ENCODE measurements around the gene RPAP2.
"Not testable (repeated sequence)": the region's sequence is repeated elsewhere in the genome, so short reads cannot be mapped to it uniquely, and the experiment has no call there.

Gene RPAP2

DNA sequence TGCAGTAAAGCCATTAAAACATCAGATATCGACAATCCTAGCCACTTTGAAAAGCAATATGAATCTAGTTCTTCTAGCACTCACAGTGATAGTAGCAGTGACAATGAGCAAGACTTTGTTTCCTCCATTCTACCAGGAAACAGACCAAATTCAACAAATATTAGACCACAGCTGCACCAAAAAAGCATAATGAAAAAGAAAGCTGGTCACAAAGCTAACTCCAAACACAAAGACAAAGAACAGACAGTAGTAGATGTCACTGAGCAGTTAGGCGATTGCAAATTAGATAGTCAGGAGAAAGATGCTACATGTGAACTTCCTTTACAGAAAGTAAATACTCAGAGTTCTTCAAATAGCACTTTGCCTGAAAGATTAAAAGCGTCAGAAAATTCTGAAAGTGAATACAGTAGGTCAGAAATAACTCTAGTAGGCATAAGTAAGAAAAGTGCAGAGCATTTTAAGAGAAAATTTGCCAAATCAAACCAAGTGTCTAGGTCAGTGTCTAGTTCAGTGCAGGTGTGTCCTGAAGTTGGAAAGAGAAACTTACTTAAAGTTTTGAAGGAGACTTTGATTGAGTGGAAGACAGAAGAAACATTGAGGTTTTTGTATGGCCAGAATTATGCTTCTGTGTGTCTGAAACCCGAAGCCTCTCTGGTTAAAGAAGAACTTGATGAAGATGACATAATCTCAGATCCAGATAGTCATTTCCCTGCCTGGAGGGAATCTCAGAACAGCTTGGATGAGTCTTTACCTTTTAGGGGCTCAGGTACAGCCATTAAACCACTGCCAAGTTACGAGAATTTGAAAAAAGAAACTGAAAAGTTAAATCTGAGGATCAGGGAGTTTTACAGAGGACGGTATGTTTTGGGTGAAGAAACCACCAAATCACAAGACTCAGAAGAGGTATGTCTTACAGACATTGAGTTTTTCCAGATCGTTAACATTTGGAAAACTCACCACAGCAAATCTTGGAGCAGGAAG, 24.9 kb downstream of the RPAP2 start:
- no peak for DNase-seq (ENCODE audit: low read depth, low spot score)

DNA sequence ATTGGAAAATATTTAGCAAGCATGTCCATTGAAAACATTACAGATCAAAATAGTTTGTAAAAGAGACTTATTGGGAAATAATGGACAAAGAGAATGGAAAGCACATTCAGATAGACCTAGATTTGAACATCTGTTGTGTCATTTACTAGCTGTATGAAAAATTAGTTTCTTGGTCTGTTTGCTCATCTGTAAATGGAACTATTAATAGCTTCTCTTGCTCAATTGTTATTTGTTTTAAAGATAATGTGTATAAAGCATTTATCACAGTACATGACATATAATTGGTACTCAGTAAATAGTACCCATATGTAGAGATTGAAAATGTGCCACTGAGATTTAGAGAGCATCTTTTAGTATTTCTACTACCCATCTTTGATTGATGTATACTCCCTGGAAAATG, 25.9 kb downstream of the RPAP2 start:
- DNase-seq (ENCODE audit: low read depth, low spot score) = no peak

DNA sequence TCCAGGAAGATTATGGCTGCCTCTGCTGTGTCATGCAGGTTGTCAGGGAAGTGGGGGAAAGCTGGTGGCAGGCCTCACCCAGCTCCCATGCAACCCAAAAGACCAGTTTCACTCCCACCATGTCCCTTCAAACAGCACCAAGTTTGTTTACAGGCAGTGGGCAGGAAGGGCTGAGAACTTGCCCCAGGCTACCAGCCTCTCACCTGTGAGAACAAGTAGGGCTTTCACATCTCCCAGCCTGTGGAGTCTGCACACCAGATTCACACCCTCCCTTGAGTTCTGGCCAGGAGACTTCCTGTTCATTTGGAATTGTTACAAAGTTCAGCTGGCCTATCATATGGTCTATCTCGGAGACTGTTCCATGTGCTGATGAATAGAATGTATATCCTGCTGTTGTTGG, 27.8 kb downstream of the RPAP2 start:
- DNase-seq (ENCODE audit: low read depth, low spot score) = no peak

DNA sequence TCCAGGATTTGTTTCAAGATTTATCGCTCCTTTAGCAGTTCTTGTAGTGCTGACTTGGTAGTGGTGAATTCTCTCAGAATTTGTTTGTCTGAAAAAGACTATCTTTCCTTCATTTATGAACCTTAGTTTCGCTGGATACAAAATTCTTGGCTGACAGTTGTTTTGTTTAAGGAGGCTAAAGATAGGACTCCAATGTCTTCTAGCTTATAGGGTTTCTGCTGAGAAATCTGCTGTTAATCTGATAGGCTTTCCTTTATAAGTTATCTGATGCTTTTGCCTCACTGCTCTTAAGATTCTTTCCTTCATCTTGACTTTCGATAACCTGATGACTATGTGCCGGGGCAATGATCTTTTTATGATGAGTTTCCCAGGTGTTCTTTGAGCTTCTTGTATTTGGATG, 28.9 kb downstream of the RPAP2 start:
- DNase-seq (ENCODE audit: low read depth, low spot score) = no peak

DNA sequence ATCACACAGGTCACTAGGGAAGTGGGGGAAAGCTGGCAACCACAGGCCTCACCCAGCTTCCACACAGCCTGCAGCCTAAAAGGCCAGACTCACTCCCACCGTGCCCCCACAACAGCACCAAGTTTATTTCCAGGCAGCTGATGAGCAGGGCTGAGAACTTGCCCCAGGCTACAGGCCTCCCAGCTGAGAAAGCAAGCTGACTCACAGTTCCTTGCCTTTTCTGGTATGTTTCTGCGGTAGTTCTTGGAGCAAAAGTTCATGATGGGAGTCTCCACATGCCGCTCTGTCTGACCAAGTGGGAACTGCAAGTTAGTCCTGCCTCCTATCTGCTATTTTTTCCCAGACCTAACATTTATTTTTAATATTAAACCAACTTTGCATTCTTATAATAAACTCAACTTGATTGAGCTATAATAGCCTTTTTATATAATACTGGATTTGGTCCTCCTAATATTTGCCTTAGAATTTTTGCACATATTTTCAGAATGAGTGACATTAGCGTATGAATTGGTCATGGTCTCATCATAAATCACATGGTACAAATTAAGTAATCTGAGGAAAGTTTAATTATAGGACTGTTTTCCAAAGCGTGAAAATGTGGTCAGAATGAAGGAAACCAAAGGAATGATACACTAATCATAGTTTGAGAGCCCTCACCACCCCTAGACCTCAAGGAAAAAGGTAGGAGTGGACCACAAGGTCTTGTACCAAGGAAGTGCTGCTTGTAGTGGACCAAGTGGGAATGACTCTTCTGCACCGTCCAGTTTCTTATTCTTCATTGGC, 30.7 kb downstream of the RPAP2 start:
- no peak for DNase-seq (ENCODE audit: low read depth, low spot score)

DNA sequence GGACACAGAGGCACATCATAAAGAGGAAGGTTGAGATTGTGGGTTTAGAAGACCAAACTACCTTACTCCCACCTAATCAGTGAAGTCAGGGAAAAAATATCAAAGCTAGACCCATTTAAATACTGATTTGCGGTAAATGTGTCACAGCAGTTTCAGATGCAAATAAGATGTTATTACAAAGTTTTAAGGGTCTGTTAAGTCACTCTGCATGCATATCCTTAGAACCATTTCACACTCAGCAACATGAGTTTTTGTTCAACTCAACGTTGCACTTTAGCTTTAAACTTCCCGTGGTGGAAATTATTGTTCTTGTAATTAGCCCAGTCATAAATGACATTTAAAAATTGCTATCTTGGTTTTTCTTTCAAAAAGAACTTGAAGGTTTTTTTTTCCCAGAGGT, 34.8 kb downstream of the RPAP2 start:
- DNase-seq (ENCODE audit: low read depth, low spot score) = no peak

DNA sequence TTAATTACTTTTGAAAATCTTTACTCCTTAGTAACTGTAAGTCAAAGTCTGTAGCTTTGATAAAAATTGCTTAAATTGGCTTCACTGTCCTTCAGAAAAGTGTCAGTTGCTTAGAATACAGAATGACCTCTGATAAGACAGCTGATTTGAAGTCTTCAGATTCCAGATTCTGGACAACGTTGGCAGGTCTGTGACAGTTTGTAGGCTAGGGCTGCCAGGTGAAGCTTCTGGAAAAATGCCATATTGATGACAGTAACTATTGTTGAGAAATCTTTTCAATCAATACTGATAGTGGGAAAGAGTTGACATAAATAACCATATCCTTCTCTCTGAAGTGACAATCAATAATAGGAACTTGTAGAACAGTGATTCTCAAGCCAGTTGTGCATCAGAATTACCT, 41.3 kb downstream of the RPAP2 start:
- no peak for DNase-seq (ENCODE audit: low read depth, low spot score)

DNA sequence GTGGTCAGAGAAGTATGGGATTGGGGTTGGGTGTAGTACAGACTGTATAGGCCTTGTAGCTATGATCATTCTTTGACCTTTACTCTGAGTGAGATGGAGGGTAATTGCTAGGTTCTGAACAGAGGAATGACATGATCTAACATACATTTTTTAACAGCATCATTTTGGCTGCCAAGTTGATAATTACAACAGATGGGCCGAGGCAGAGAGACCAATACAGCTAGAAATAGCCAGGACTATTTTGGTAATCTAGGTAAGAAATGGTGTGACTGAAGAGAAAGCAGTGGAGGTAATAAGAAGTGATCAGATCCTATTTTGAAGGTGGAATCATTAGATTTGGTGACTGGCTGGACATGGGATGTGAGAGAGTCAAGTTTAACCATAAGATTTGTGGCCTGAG, 43.5 kb downstream of the RPAP2 start:
- no peak for DNase-seq (ENCODE audit: low read depth, low spot score)

DNA sequence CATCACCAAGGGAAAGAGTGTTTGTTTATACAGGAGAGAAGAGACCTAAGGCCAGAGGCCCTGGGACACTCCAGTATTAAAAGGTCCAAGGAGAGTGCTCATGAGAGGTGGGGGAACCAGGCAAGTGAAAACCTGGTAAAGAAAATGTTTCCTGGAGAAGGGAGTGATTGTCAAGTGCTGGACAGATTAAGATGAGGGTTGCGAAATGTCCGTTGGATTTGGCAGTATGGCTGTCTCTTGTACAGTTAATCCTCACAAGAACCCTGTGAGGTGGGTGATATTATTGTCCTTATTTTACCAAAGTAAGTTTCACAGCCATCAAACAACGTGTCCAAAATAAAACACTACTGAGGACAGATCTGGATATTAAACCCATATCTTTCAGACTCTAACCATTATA, 44.2 kb downstream of the RPAP2 start:
- no peak for DNase-seq (ENCODE audit: low read depth, low spot score)

DNA sequence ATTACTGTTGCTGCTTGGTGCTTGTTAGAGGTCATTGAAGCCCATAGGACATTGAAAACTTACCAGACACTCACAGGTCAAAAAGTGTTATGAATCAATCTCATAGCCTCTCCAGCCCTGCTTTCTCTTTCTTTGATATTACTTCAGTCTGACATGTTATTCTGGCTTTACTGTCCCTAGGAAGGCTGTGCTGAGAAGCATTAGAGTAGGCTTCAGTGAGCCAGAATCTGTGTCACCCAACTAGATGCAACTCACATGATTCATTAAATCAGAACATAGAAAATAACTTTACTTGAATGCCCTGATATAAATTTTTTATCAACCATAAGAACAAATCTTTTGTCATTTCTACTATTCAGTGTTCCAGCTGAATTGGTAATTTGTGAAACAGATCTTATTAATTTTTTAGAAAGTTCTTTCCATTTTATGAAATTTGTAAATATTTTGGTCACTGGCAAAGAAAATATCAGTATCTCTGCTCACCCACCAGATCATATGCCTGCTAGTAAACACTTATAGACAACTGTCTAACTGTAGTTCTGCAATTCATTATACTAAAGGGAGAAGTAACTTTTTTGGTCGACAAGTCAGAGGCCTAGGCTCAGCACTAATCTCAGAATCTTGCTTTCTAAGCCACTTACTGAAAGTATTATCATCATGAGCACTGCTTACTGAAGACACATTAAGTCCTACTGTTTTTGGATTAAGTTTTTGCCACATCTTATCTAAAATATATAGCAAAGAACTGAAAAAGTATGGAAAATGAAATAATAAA, 48.2 kb downstream of the RPAP2 start:
- no peak for DNase-seq (ENCODE audit: low read depth, low spot score)

DNA sequence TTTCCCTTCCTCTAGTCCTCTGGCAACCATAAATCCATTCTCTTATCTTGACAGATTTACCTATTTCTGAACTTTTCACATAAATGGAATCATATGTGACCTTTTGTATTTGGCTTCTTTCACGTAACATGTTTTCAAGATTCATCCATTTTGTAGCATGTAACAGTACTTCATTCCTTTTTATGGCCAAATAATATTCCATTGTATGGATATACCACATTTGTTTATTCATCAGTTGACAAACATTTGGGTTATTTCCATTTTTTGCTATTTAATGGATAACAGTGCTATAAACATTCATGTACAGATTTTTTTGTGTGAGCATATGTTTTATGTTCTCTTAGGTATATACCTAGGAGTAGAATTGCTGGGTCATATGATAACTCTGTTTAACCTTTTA, 54.0 kb downstream of the RPAP2 start:
- no peak for DNase-seq (ENCODE audit: low read depth, low spot score)

DNA sequence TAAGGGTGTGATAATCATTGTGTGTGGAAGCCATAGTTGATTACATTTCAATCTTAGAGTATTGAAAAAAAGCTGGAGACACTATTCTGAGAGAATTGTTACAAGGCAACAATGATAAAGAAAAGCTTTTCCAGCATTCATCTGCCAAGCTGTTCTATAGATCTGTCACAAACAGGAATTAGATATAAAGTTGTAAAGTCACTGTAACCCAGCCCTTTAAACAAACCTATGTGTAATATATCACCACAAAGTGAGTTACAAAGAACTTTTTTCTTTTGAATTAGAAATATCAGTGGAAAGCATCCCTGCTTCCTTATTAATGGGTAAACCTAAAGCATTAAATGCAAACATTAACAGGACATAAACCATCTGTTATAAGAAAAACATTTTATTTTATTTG, 55.4 kb downstream of the RPAP2 start:
- DNase-seq (ENCODE audit: low read depth, low spot score) = no peak

DNA sequence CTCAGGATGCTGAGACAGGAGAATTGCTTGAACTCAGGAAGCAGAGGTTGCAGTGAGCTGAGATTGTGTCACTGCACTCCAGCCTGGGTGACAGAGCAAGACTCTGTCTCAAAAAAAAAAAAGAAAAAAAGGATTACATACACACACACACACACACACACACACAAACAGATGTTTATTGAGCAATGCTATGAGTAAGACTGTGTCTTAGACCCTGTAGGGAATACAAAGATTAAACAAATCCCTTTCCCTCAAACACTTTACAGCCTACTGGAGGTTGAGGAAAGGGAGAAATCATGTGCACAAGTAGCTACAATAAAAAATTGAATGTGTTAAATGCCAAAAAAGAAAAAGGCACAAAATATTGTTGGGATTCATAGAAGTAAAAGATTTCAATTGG, 58.1 kb downstream of the RPAP2 start:
- no peak for DNase-seq (ENCODE audit: low read depth, low spot score)

DNA sequence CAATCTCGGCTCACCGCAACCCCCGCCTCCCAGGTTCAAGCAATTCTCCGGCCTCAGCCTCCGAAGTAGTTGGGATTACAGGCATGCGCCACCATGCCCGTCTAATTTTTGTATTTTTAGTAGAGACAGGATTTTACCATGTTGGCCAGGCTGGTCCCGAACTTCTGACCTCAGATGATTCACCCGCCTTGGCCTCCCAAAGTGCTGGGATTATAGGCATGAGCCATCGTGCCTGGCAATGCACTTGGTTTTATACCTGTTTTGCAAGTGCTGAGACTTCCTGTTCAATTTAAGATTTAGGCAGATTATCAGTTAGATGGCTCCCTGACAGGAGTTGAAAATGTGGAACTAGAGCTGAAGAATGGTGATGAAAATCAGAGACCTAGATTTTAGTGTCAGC, 60.5 kb downstream of the RPAP2 start:
- DNase-seq (ENCODE audit: low read depth, low spot score) = not testable (repeated sequence)

DNA sequence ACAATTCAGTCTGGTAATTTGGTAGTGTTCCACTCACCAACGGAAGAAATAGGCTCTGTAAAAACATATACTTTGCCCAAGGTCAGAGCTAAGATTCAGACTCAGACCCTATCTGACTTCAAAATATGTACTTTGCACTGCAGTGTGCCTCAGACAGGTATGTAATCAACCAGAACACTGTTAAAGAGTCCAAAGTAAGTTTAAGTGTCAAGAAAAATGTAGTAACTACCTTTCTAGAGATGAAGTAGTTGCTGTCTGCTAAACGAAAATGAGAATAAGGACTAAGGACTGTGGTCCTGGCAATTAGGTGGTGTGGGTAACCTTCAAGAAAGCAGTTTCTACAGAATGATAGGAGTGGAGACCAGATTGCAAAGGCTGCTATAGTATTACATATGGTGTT, 61.1 kb downstream of the RPAP2 start:
- no peak for DNase-seq (ENCODE audit: low read depth, low spot score)

DNA sequence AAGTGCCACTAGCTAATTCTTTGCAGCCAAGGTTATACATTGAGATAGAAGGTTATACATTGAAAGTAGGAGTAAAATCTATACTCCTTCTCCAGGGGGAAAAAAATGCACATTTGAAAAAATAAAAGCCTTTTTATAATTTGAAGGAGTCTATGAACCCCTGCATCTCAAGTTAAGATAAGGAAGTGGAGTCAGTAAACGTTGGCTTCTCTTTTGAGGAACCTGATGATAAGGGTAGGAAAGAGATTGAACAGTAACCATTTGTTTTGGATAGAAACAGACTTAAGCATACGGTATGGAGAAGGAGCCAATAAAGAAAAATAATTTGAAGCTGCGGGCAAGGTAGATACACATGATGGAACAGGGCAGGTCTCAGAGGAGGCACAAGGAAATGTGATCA, 64.1 kb downstream of the RPAP2 start:
- no peak for DNase-seq (ENCODE audit: low read depth, low spot score)

DNA sequence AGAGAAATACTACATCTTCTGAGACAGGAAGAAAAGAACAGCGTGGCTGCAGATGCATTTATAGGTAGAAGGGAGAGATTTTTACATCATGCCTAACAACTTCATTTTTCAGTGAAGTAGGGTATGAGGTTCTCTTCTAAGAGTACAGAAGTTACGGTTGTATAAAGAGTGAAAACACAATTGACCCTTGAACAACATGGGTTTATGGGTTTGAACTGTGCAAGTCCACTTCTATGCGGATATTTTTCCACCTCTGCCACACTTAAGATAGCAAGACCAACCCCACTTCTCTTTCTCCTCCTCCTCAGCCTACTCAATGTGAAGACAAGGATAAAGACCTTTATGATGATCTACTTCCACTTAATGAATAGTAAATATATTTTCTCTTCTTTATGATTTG, 64.5 kb downstream of the RPAP2 start:
- DNase-seq (ENCODE audit: low read depth, low spot score) = no peak

DNA sequence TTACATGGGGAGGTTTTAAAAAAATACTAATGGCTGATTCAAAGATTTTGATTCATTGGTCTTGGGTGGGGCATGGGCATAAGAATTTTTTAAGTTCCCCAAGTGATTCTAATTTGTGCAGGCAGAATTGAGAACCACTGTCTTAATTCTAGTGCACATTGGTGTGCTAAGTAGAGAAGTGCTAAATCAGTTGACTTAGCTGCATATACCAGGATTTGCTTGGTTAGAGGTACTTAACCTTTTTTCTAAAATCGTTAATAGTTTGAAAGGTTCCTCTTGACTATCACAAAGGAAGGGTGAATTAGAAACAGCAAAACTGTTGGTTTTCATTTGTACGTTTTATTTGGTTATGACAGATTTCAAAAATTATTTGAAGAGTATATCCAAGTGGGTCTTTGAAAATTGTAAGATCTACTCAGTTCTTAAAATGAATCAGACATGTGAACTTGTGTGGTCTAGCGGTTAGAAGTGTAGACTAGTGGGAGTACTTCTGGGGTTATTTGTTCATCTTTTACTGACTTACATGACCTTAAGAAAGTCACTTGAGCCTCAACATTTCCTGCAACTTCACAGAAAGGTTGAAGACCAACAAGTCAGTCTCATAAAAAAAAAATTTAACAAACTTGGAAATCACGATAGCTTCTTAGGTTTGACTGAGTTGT, 66.7 kb downstream of the RPAP2 start:
- no peak for DNase-seq (ENCODE audit: low read depth, low spot score)

DNA sequence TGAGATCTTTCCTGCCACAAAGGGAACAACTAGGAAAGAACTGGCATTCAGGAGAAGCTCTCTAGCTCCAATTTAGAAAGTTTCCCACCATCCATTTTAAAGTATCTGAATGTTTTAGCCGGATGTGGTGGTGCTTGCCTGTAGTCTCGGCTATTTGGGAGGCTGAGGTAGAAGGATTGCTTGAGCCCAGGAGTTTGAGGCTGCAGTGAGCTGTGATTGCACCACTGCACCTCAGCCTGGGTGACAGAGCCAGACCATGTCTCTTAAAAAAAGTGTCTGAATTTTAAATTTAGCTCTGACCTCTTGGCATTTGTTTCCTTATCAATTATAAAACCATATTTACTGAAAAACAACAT, 67.2 kb downstream of the RPAP2 start:
- DNase-seq (ENCODE audit: low read depth, low spot score) = no peak

DNA sequence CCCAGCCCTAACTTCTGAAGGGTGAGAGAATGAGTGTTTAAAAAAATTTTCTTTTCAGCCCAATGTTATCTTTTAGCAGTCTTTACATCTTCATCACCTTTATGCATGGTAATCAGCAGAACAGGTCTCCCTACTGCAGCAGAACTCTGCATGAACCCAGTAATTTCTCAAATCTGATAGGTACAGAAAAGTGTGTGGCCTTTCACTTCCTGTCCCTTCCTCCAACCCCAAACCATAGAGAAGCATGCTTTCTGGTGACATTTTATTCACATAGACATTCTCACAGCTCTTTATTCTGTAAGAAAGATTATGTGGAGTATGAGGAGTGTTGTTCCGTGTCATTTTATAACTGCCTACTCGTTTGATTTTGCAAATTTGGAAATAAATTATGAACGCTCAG, 68.6 kb downstream of the RPAP2 start:
- DNase-seq (ENCODE audit: low read depth, low spot score) = no peak

DNA sequence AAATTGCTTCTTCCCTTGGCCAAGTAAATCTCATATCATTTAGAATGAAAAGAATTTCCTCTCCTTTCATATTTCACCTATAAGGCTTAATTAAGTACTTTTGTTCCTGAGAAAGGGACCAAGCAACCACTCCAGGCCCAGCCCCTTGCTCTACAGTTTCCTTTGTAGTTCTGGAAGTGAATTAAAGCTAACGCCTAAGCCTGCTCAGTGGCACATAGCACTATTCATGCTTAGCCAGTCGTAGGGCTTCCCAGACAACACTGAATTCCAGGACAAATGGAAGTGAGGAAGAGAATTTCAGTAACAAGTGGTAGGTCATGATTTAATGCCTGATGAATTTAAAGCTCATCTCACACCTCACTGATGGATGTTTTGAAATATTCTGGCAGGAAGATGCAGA, 73.3 kb downstream of the RPAP2 start:
- DNase-seq (ENCODE audit: low read depth, low spot score) = no peak

DNA sequence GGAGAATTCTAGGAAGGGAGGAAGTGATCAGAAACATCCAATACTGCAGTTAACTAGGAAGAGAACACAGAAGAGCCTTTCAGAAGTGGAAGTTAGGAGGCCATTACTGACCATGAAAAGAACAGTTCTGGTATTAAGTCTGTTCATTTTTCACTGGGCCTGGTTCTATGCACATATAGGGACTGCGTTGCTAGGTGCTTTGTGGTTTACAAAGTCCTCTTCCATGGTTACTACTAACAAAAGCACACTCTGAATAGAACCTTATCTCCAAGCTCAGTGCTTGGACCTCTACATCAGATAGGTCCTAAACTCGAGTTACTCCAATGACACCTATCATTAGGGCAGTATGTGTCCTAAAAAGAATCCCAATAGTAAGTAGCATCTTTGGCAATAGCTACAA, 75.4 kb downstream of the RPAP2 start:
- no peak for DNase-seq (ENCODE audit: low read depth, low spot score)
